Esophagus muscularis mucosa (tissue), 4 donors: ENCODE data around the gene MUC5B. TPM values are rescaled to one million over a fixed set of nuclear protein-coding genes. Genes with fewer than 3 reads are reported as not detected.

Experiments used
- DNase-seq: peaks from one replicate; pipeline ENCODE4 v3.0.0-alpha.2; 2017; ENCODE audit errors: extremely low spot score
- H3K27ac ChIP-seq, 4 donors: fragments of 200-600 bp; sonication (generic); replicated peaks in 1 of 4; 1 replicate in 3 of 4; 2 replicates in 1 of 4; pipeline ENCODE4 v1.5.1; 2016 to 2019; ENCODE audit warnings: mild to moderate bottlenecking in 1 of 4
- H3K27me3 ChIP-seq, 4 donors: fragments of 200-600 bp; sonication (generic); one replicate each; pipeline versions ENCODE4 v1.5.1 to v1.6.0; 2016 to 2019
- H3K36me3 ChIP-seq, 4 donors: fragments of 200-600 bp; sonication (generic); one replicate each; pipeline ENCODE4 v1.5.1; 2016 to 2019
- H3K4me1 ChIP-seq, 4 donors: fragments of 200-600 bp; sonication (generic); one replicate each; pipeline ENCODE4 v1.5.1; 2016 to 2019
- H3K4me3 ChIP-seq, 4 donors: fragments of 200-600 bp; sonication (generic); 1 replicate in 2 of 4; 2 replicates in 2 of 4; pipeline ENCODE4 v1.5.1; 2016 to 2019; ENCODE audit warnings: mild to moderate bottlenecking in 4 of 4, moderate library complexity in 1 of 4
- H3K9me3 ChIP-seq, 4 donors: fragments of 200-600 bp; sonication (generic); 1 replicate in 3 of 4; 2 replicates in 1 of 4; pipeline ENCODE4 v1.5.1; 2016 to 2019
- CTCF ChIP-seq, 3 experiments: fragments of 200-600 bp in 2 of 3; fragments of 450-650 bp in 1 of 3; sonication (generic) in 2 of 3; IDR thresholded peaks; one replicate each; pipeline ENCODE4 v1.5.1; 2017 to 2019; ENCODE audit warnings: antibody characterized with exemption in 3 of 3, mild to moderate bottlenecking in 2 of 3, moderate library complexity in 1 of 3
- EP300 ChIP-seq: sonication (generic); formaldehyde crosslinking; IDR thresholded peaks from one replicate; pipeline ENCODE4 v1.6.1; 2017; ENCODE audit warnings: antibody characterized with exemption
- POLR2A ChIP-seq: fragments of 450-650 bp; IDR thresholded peaks from one replicate; pipeline ENCODE4 v1.6.1; 2017; ENCODE audit warnings: antibody characterized with exemption, moderate library complexity, mild to moderate bottlenecking, low read depth
- POLR2AphosphoS5 ChIP-seq, 2 donors: sonication (generic); formaldehyde crosslinking; IDR thresholded peaks; one replicate each; pipeline ENCODE4 v1.6.1; 2017; ENCODE audit warnings: antibody characterized with exemption in 2 of 2
- WGBS: methylation state at CpG from one replicate; pipeline ENCODE4 v1.1.5; 2018; 5-methylcytosine and 5-hydroxymethylcytosine counted together
- intact Hi-C: fragments of 100-400 bp; cut with DNase I; formaldehyde crosslinking; loops from one replicate; pipeline ENCODE4 v1.15.1; 2023
- total RNA-seq, 4 donors: library from RNA; depleted of rRNA; stranded (reverse); fragments of >200 nt; gene quantifications; one replicate each; pipeline versions ENCODE4 v1.1.0 to v1.2.1, GENCODE V29; 2016

Gene MUC5B
- total RNA-seq, 4 donors from 2014 or later, result under 0.01 to 0.45 (median 0.06) TPM; not detected in 1

GRCh38 chr11:1227551-1228100, 4.8 kb downstream of the MUC5B start:
- H3K4me3 ChIP-seq, result no peak overlapping the region
- no peak for DNase-seq
- H3K27ac ChIP-seq, result no peak overlapping the region
- 81% methylated on average over 20 of the region's 23 CpGs for WGBS
- no peaks in the 10 kb centered on the region for H3K9me3 ChIP-seq
- intact Hi-C loops, result no loop called here
- H3K36me3 ChIP-seq, result no peaks in the 10 kb centered on the region
- TF ChIP-seq CTCF (IDR thresholded peaks at IDR 0.05) (no peak), POLR2AphosphoS5 (IDR thresholded peaks at IDR 0.05) (no peak), POLR2A (no peak), EP300 (no peak)
- H3K4me1 ChIP-seq, result no peaks in the 10 kb centered on the region
- H3K27me3 ChIP-seq, result peaks cover 0 to 97% (median 9%) of the 10 kb centered on the region in 4 donors

GRCh38 chr11:1228101-1228821, 5.4 kb downstream of the MUC5B start:
- Histone ChIP-seq H3K36me3 (no peaks in the 10 kb centered on the region), H3K4me3 (no peak overlapping the region), H3K27ac (no peak overlapping the region), H3K4me1 (no peaks in the 10 kb centered on the region), H3K9me3 (no peaks in the 10 kb centered on the region), H3K27me3 (peaks cover 0 to 96% (median 6%) of the 10 kb centered on the region in 4 donors)
- intact Hi-C loops, result no loop called here
- DNase-seq, result no peak
- 95% methylated on average over 7 of the region's 31 CpGs for WGBS
- TF ChIP-seq POLR2AphosphoS5 (IDR thresholded peaks at IDR 0.05) (no peak), EP300 (no peak), POLR2A (no peak), CTCF (IDR thresholded peaks at IDR 0.05) (no peak)

GRCh38 chr11:1228921-1229451, 6.1 kb downstream of the MUC5B start:
- H3K36me3 ChIP-seq, result no peaks in the 10 kb centered on the region
- H3K9me3 ChIP-seq, result no peaks in the 10 kb centered on the region
- peaks cover 0 to 96% (median under 1%) of the 10 kb centered on the region in 4 donors for H3K27me3 ChIP-seq
- H3K4me1 ChIP-seq, result no peaks in the 10 kb centered on the region
- WGBS, result 95% methylated on average over 5 of the region's 18 CpGs
- no peak overlapping the region for H3K4me3 ChIP-seq
- intact Hi-C loops, result no loop called here
- H3K27ac ChIP-seq, result no peak overlapping the region
- TF ChIP-seq POLR2AphosphoS5 (IDR thresholded peaks at IDR 0.05), result no peak
- TF ChIP-seq CTCF (IDR thresholded peaks at IDR 0.05), result no peak
- TF ChIP-seq EP300, result no peak
- TF ChIP-seq POLR2A, result no peak
- DNase-seq, result no peak

GRCh38 chr11:1229471-1230120, 6.7 kb downstream of the MUC5B start:
- Histone ChIP-seq H3K9me3 (no peaks in the 10 kb centered on the region), H3K27me3 (peaks cover 0 to 90% (median 0%) of the 10 kb centered on the region in 4 donors), H3K4me3 (no peak overlapping the region), H3K27ac (no peak overlapping the region), H3K4me1 (no peaks in the 10 kb centered on the region), H3K36me3 (no peaks in the 10 kb centered on the region)
- 87% methylated on average over 22 of the region's 27 CpGs for whole genome bisulfite sequencing
- intact Hi-C loops, result no loop called here
- TF ChIP-seq CTCF (IDR thresholded peaks at IDR 0.05) (no peak), EP300 (no peak), POLR2A (no peak), POLR2AphosphoS5 (IDR thresholded peaks at IDR 0.05) (no peak)
- DNase-seq, result no peak
